ENCODE results near the gene LGALS16. TPM values are rescaled to one million over a fixed set of nuclear protein-coding genes. Genes with fewer than 3 reads are reported as not detected.
"Not testable (repeated sequence)": the region's sequence is repeated elsewhere in the genome, so short reads cannot be mapped to it uniquely, and the experiment has no call there.

Gene LGALS16
- total and polyA plus RNA-seq, 2 donors from 2014 or later: not detected

DNA sequence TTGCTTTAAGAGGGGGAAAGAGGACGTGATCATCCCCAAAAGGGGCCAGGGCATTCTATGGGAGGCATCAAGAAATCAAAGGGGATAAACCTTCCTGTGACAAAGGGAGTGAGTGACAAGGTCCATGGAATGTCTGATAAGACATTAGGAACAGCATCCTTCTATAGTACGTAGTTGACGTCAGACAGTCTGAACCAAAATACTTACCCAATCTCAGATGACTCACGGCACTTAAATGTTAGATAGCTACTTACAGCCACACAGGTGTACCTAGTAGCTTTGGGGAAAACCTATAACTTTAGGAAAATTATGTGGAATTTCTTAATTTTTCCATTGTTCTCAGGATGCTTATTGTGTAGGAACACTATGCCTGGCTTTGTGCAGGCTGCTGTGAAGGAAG is 4.9 kb downstream of the LGALS16 start:
- FAIRE-seq (no peak), DNase-seq (no peak)
- no peaks in the 10 kb centered on the region for H3K36me3 ChIP-seq (ENCODE audit: control insufficient read depth in 2 of 3, insufficient read depth in 3 of 3, low read length in 3 of 3)
- no peaks in the 10 kb centered on the region for H3K4me1 ChIP-seq (ENCODE audit: control insufficient read depth in 2 of 3, insufficient read depth in 2 of 3, low read depth in 1 of 3, low read length in 3 of 3)
- no peak overlapping the region for H3K4me3 ChIP-seq (ENCODE audit: low read length in 3 of 3)
- H3K9ac ChIP-seq (ENCODE audit: low read length in 3 of 3): no peak overlapping the region
- H3K9me3 ChIP-seq (ENCODE audit: control insufficient read depth in 2 of 3, insufficient read depth in 1 of 3, low read length in 3 of 3): no peaks in the 10 kb centered on the region
- no peak overlapping the region for H3K27ac ChIP-seq (ENCODE audit: low read depth in 2 of 2, low read length in 2 of 2)
- no peaks in the 10 kb centered on the region for H3K27me3 ChIP-seq (ENCODE audit: control insufficient read depth, insufficient read depth, low read length)
- intact Hi-C loops (cut with DNase I): no loop called here
- TF ChIP-seq, protein P1, sequence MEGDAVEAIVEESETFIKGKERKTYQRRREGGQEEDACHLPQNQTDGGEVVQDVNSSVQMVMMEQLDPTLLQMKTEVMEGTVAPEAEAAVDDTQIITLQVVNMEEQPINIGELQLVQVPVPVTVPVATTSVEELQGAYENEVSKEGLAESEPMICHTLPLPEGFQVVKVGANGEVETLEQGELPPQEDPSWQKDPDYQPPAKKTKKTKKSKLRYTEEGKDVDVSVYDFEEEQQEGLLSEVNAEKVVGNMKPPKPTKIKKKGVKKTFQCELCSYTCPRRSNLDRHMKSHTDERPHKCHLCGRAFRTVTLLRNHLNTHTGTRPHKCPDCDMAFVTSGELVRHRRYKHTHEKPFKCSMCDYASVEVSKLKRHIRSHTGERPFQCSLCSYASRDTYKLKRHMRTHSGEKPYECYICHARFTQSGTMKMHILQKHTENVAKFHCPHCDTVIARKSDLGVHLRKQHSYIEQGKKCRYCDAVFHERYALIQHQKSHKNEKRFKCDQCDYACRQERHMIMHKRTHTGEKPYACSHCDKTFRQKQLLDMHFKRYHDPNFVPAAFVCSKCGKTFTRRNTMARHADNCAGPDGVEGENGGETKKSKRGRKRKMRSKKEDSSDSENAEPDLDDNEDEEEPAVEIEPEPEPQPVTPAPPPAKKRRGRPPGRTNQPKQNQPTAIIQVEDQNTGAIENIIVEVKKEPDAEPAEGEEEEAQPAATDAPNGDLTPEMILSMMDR (IDR thresholded peaks at IDR 0.05; ENCODE audit: borderline replicate concordance, extremely low read depth, insufficient read depth): no peak

DNA sequence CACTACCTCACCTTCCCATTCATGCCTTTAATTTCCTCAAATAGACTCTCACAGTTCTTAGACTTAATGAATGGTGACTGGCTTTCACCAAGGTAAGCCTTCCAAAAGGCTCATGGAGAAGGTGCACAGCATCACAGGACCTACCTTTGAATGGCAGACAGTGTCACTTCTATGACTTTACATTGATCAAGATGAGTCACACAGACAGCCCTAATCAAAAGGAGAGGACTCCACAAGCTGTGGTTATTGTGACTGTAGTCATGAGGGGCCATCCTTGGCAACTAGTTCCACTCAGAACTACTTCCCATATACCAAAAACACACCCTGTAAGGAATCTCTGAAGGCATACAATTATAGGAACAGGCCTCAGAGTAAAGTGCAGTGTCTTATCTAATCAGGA is 5.9 kb downstream of the LGALS16 start:
- TF ChIP-seq, protein P1 (IDR thresholded peaks at IDR 0.05; ENCODE audit: borderline replicate concordance, extremely low read depth, insufficient read depth): no peak
- Histone ChIP-seq H3K27me3 (ENCODE audit: control insufficient read depth, insufficient read depth, low read length) (no peaks in the 10 kb centered on the region), H3K9ac (ENCODE audit: low read length in 3 of 3) (no peak overlapping the region), H3K9me3 (ENCODE audit: control insufficient read depth in 2 of 3, insufficient read depth in 1 of 3, low read length in 3 of 3) (no peaks in the 10 kb centered on the region), H3K4me3 (ENCODE audit: low read length in 3 of 3) (no peak overlapping the region), H3K27ac (ENCODE audit: low read depth in 2 of 2, low read length in 2 of 2) (no peak overlapping the region), H3K4me1 (ENCODE audit: control insufficient read depth in 2 of 3, insufficient read depth in 2 of 3, low read depth in 1 of 3, low read length in 3 of 3) (no peaks in the 10 kb centered on the region), H3K36me3 (ENCODE audit: control insufficient read depth in 2 of 3, insufficient read depth in 3 of 3, low read length in 3 of 3) (no peaks in the 10 kb centered on the region)
- intact Hi-C loops (cut with DNase I): no loop called here
- no peak for DNase-seq
- no peak for FAIRE-seq

DNA sequence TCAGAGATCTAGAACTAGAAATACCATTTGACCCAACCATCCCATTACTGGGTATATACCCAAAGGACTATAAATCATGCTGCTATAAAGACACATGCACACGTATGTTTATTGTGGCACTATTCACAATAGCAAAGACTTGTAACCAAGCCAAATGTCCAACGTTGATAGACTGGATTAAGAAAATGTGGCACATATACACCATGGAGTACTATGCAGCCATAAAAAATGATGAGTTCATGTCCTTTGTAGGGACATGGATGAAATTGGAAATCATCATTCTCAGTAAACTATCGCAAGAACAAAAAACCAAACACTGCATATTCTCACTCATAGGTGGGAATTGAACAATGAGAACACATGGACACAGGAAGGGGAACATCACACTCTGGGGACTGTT is 14.1 kb downstream of the LGALS16 start:
- not testable (repeated sequence) for H3K4me3 ChIP-seq (ENCODE audit: low read length in 3 of 3); H3K27me3 ChIP-seq (ENCODE audit: control insufficient read depth, insufficient read depth, low read length); H3K9ac ChIP-seq (ENCODE audit: low read length in 3 of 3); H3K4me1 ChIP-seq (ENCODE audit: control insufficient read depth in 2 of 3, insufficient read depth in 2 of 3, low read depth in 1 of 3, low read length in 3 of 3); DNase-seq; H3K9me3 ChIP-seq (ENCODE audit: control insufficient read depth in 2 of 3, insufficient read depth in 1 of 3, low read length in 3 of 3); H3K36me3 ChIP-seq (ENCODE audit: control insufficient read depth in 2 of 3, insufficient read depth in 3 of 3, low read length in 3 of 3); H3K27ac ChIP-seq (ENCODE audit: low read depth in 2 of 2, low read length in 2 of 2); FAIRE-seq
- intact Hi-C loops (cut with DNase I): loop anchor here (5.0 kb wide), 1 partner anchor 118 kb away; no protein-coding TSS in a partner anchor

DNA sequence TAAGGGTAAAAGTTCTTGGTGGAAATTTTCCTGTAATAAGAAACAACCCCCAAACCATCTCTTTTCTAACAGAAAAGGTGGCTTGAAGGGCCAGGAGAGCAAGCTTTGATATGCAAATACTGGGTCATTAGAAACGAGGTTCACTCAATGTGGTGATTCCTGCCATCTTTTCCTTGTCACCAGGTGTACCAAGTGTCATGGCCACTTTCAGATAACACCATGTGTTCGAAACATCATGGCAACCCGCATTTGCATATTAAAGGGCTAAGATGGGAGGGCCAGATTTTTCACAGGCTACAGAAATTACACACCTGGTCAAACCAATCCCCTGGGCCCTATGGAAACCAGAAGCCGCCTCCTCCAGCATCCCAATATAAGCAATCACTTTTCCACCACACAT is 15.3 kb downstream of the LGALS16 start:
- Histone ChIP-seq H3K9me3 (ENCODE audit: control insufficient read depth in 2 of 3, insufficient read depth in 1 of 3, low read length in 3 of 3) (no peaks in the 10 kb centered on the region), H3K4me1 (ENCODE audit: control insufficient read depth in 2 of 3, insufficient read depth in 2 of 3, low read depth in 1 of 3, low read length in 3 of 3) (no peaks in the 10 kb centered on the region), H3K27me3 (ENCODE audit: control insufficient read depth, insufficient read depth, low read length) (no peaks in the 10 kb centered on the region), H3K4me3 (ENCODE audit: low read length in 3 of 3) (no peak overlapping the region), H3K36me3 (ENCODE audit: control insufficient read depth in 2 of 3, insufficient read depth in 3 of 3, low read length in 3 of 3) (no peaks in the 10 kb centered on the region), H3K27ac (ENCODE audit: low read depth in 2 of 2, low read length in 2 of 2) (no peak overlapping the region), H3K9ac (ENCODE audit: low read length in 3 of 3) (no peak overlapping the region)
- TF ChIP-seq, protein P1 (IDR thresholded peaks at IDR 0.05; ENCODE audit: borderline replicate concordance, extremely low read depth, insufficient read depth): no peak
- intact Hi-C loops (cut with DNase I): loop anchor here (5.0 kb wide), 1 partner anchor 119 kb away; no protein-coding TSS in a partner anchor
- DNase-seq (no peak), FAIRE-seq (no peak)

Data from kidney (tissue), 14 donors.